ENCODE results near the gene PDE4B.

DNA sequence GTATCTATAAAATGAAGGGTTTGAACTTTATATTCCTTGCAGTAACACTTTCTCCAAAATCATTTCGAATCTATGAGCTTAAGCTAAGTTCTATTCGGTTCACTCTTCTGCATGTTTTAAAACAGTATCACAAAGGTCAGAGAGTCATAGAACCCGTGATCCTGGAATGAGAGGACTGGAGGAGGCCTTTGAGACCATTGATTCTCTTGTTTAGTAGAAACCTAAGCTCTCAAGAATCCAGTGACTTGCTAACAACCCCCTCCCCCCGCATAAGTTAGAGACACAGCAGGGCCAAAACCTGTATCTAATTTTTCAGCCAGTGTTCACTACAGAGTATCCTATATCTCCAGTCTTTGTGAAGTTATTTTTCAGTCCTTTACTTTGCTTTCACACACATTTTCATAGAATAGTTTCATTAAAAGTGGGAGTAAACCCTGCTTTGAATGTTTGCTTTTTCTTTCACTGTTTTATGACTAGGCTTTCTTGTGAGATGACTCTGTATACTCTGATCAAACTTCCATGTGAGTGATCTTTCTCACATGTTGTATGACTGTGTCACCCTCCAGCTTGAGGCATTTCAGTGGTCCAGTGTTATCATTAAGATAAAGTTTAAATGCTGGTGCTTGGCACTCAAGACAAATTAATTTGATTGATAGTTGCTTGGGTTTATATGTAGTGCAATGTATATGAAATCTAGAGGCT lies 465.9 kb downstream of the PDE4B start:
- TF ChIP-seq, protein P1, sequence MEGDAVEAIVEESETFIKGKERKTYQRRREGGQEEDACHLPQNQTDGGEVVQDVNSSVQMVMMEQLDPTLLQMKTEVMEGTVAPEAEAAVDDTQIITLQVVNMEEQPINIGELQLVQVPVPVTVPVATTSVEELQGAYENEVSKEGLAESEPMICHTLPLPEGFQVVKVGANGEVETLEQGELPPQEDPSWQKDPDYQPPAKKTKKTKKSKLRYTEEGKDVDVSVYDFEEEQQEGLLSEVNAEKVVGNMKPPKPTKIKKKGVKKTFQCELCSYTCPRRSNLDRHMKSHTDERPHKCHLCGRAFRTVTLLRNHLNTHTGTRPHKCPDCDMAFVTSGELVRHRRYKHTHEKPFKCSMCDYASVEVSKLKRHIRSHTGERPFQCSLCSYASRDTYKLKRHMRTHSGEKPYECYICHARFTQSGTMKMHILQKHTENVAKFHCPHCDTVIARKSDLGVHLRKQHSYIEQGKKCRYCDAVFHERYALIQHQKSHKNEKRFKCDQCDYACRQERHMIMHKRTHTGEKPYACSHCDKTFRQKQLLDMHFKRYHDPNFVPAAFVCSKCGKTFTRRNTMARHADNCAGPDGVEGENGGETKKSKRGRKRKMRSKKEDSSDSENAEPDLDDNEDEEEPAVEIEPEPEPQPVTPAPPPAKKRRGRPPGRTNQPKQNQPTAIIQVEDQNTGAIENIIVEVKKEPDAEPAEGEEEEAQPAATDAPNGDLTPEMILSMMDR (IDR thresholded peaks at IDR 0.05; ENCODE audit: poor library complexity, severe bottlenecking), result no peak
- TF ChIP-seq POLR2AphosphoS5 (IDR thresholded peaks at IDR 0.05) (no peak), MXI1 (conservative IDR thresholded peaks at IDR 0.05; ENCODE audit: poor library complexity, severe bottlenecking) (no peak), RAD21 (conservative IDR thresholded peaks at IDR 0.05) (no peak), EP300 (conservative IDR thresholded peaks at IDR 0.05; ENCODE audit: poor library complexity, severe bottlenecking) (no peak), EZH2 (IDR thresholded peaks at IDR 0.05; ENCODE audit: borderline replicate concordance, insufficient read depth, low read length, poor library complexity, severe bottlenecking) (no peak), TAF1 (IDR thresholded peaks at IDR 0.05; ENCODE audit: low read depth) (no peak)
- TF ChIP-seq, protein P2, sequence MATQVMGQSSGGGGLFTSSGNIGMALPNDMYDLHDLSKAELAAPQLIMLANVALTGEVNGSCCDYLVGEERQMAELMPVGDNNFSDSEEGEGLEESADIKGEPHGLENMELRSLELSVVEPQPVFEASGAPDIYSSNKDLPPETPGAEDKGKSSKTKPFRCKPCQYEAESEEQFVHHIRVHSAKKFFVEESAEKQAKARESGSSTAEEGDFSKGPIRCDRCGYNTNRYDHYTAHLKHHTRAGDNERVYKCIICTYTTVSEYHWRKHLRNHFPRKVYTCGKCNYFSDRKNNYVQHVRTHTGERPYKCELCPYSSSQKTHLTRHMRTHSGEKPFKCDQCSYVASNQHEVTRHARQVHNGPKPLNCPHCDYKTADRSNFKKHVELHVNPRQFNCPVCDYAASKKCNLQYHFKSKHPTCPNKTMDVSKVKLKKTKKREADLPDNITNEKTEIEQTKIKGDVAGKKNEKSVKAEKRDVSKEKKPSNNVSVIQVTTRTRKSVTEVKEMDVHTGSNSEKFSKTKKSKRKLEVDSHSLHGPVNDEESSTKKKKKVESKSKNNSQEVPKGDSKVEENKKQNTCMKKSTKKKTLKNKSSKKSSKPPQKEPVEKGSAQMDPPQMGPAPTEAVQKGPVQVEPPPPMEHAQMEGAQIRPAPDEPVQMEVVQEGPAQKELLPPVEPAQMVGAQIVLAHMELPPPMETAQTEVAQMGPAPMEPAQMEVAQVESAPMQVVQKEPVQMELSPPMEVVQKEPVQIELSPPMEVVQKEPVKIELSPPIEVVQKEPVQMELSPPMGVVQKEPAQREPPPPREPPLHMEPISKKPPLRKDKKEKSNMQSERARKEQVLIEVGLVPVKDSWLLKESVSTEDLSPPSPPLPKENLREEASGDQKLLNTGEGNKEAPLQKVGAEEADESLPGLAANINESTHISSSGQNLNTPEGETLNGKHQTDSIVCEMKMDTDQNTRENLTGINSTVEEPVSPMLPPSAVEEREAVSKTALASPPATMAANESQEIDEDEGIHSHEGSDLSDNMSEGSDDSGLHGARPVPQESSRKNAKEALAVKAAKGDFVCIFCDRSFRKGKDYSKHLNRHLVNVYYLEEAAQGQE (IDR thresholded peaks at IDR 0.05; ENCODE audit: borderline replicate concordance), result no peak

All from neural cell (in vitro differentiated cells).